ACC112 (cell line): Measurements from ENCODE around the gene GAPVD1.
"Not testable (repeated sequence)": the region's sequence is repeated elsewhere in the genome, so short reads cannot be mapped to it uniquely, and the experiment has no call there.

ENCODE experiments used
- H2AFZ ChIP-seq: fragments of 200-600 bp; sonication (generic); one replicate; pipeline ENCODE4 v1.6.0; 2017; ENCODE audit warnings: antibody characterized with exemption, low read length; ENCODE audit not compliant: unreplicated experiment
- H3K27ac ChIP-seq: fragments of 200-600 bp; sonication (generic); 2 replicates; pipeline ENCODE4 v1.5.1; 2014; ENCODE audit warnings: low read depth, mild to moderate bottlenecking, antibody characterized with exemption, low read length, moderate library complexity
- H3K27me3 ChIP-seq: fragments of 200-600 bp; sonication (generic); 2 replicates; pipeline ENCODE4 v1.6.1; 2014; ENCODE audit warnings: mild to moderate bottlenecking, antibody characterized with exemption, low read length, moderate library complexity, mixed read lengths; ENCODE audit not compliant: insufficient read depth
- H3K36me3 ChIP-seq: fragments of 200-600 bp; sonication (generic); 2 replicates; pipeline ENCODE4 v1.6.1; 2016; ENCODE audit warnings: mild to moderate bottlenecking, antibody characterized with exemption, low read length, moderate library complexity, mixed read lengths; ENCODE audit not compliant: insufficient read depth
- H3K4me1 ChIP-seq: fragments of 200-600 bp; sonication (generic); one replicate; pipeline ENCODE4 v1.6.1; 2016; ENCODE audit warnings: low read length, mixed read lengths; ENCODE audit not compliant: insufficient read depth, unreplicated experiment, control insufficient read depth
- H3K4me3 ChIP-seq: fragments of 200-600 bp; sonication (generic); 2 replicates; pipeline ENCODE4 v1.5.1; 2014; ENCODE audit warnings: mild to moderate bottlenecking, low read depth, low read length
- H3K79me2 ChIP-seq: fragments of 200-600 bp; sonication (generic); one replicate; pipeline ENCODE4 v1.6.0; 2016; ENCODE audit warnings: low read length; ENCODE audit not compliant: control insufficient read depth, unreplicated experiment, insufficient read depth

The GAPVD1 gene

GRCh38 chr9:125261501-125262293 lies at the start of gene GAPVD1:
Gene GAPVD1 (plus strand): TSS chr9:125261826. CDS start chr9:125298922, 37,096 bp downstream.
- Histone ChIP-seq H3K27ac (peak within 1 kb of the TSS; percentile 26; the same call in 1 of the 2 replicates), H3K36me3 (no peaks in the 10 kb centered on the region), H3K4me1 (peaks cover 11% of the 10 kb centered on the region), H3K4me3 (peak within 1 kb of the TSS; percentile 100), H3K27me3 (no peaks in the 10 kb centered on the region), H2AFZ (peak within 1 kb of the TSS; percentile 98), H3K79me2 (peaks cover 44% of the 10 kb centered on the region)

- no peaks in the 10 kb centered on the region for H3K27me3 ChIP-seq
- no peaks in the 10 kb centered on the region for H3K36me3 ChIP-seq
- H2AFZ ChIP-seq, result no peak overlapping the region
- no peaks in the 10 kb centered on the region for H3K4me1 ChIP-seq
- H3K79me2 ChIP-seq, result no peaks in the 10 kb centered on the region
- H3K4me3 ChIP-seq, result no peak overlapping the region
- H3K27ac ChIP-seq, result no peak overlapping the region
These were observed 47.4 kb upstream of the GAPVD1 start for GRCh38 chr9:125214186-125214585.

- Histone ChIP-seq H3K27me3 (no peaks in the 10 kb centered on the region), H3K36me3 (no peaks in the 10 kb centered on the region; the same call in 1 of the 2 replicates), H3K79me2 (no peaks in the 10 kb centered on the region), H2AFZ (no peak overlapping the region), H3K4me3 (no peak overlapping the region), H3K4me1 (no peaks in the 10 kb centered on the region), H3K27ac (no peak overlapping the region)
These were observed 43.0 kb upstream of the GAPVD1 start for GRCh38 chr9:125218621-125219020.

GRCh38 chr9:125224858-125225257 lies 36.8 kb upstream of the GAPVD1 start:
- H3K4me3 ChIP-seq, H3K79me2 ChIP-seq, H3K36me3 ChIP-seq, H2AFZ ChIP-seq, H3K27me3 ChIP-seq, H3K27ac ChIP-seq, H3K4me1 ChIP-seq: not testable (repeated sequence)

- Histone ChIP-seq H3K4me3 (no peak overlapping the region), H3K79me2 (no peaks in the 10 kb centered on the region), H3K4me1 (no peaks in the 10 kb centered on the region), H2AFZ (no peak overlapping the region), H3K36me3 (peaks cover 5% of the 10 kb centered on the region; the same call in 1 of the 2 replicates), H3K27ac (no peak overlapping the region), H3K27me3 (no peaks in the 10 kb centered on the region)
These were observed 33.9 kb upstream of the GAPVD1 start for GRCh38 chr9:125227761-125228160.

GRCh38 chr9:125233678-125234077 lies 27.9 kb upstream of the GAPVD1 start:
- Histone ChIP-seq H3K27me3 (no peaks in the 10 kb centered on the region), H3K36me3 (peaks cover 34% of the 10 kb centered on the region), H3K79me2 (peaks cover 34% of the 10 kb centered on the region), H2AFZ (no peak overlapping the region), H3K27ac (peak overlapping the region; percentile 82), H3K4me1 (peaks cover 32% of the 10 kb centered on the region), H3K4me3 (peak overlapping the region; percentile 11; the same call in 1 of the 2 replicates)

- not testable (repeated sequence) for H2AFZ ChIP-seq, H3K27me3 ChIP-seq
- Histone ChIP-seq H3K4me1 (peaks cover 36% of the 10 kb centered on the region), H3K79me2 (peaks cover 38% of the 10 kb centered on the region), H3K4me3 (peak overlapping the region; percentile 11; the same call in 1 of the 2 replicates), H3K27ac (peak overlapping the region; percentile 82), H3K36me3 (peaks cover 38% of the 10 kb centered on the region)
These were observed 27.5 kb upstream of the GAPVD1 start for GRCh38 chr9:125234099-125234498.

- Histone ChIP-seq H3K4me3 (peak overlapping the region; percentile 89), H3K79me2 (peaks cover 56% of the 10 kb centered on the region), H3K4me1 (peaks cover 40% of the 10 kb centered on the region), H3K36me3 (peaks cover 53% of the 10 kb centered on the region), H3K27me3 (no peaks in the 10 kb centered on the region), H3K27ac (peak overlapping the region; percentile 51), H2AFZ (no peak overlapping the region)
These were observed 25.7 kb upstream of the GAPVD1 start for GRCh38 chr9:125235804-125236519.

GRCh38 chr9:125236520-125237159 lies 25.0 kb upstream of the GAPVD1 start:
- H3K27me3 ChIP-seq, H2AFZ ChIP-seq: not testable (repeated sequence)
- Histone ChIP-seq H3K4me1 (peaks cover 40% of the 10 kb centered on the region), H3K27ac (peak overlapping the region; percentile 51; the same call in 1 of the 2 replicates), H3K4me3 (peak overlapping the region; percentile 89), H3K79me2 (peaks cover 59% of the 10 kb centered on the region), H3K36me3 (peaks cover 53% of the 10 kb centered on the region)

- Histone ChIP-seq H3K36me3 (peaks cover 48% of the 10 kb centered on the region), H3K4me3 (peak overlapping the region; percentile 89), H3K4me1 (peaks cover 52% of the 10 kb centered on the region), H3K79me2 (peaks cover 68% of the 10 kb centered on the region), H3K27ac (no peak overlapping the region), H3K27me3 (no peaks in the 10 kb centered on the region), H2AFZ (no peak overlapping the region)
These were observed 23.3 kb upstream of the GAPVD1 start for GRCh38 chr9:125238127-125238914.
